Panc1 (cell line): ENCODE results near the gene IL2RA. TPM values are rescaled to one million over a fixed set of nuclear protein-coding genes. Genes with fewer than 3 reads are reported as not detected.

ENCODE experiments used
- ATAC-seq: fragments of 200-7000 bp; cut with Tn5 transposase; 2 replicates; pipeline ENCODE4 v1.9.1; 2020; ENCODE audit warnings: mild to moderate bottlenecking, moderate library complexity
- BruUV-seq: library from RNA; stranded (reverse); fragments of 400-500 nt; replicated peaks from 2 replicates; lab custom pipeline; 2021; lab: Mats Ljungman, UMichigan
- CTCF ChIA-PET: fragments of 300-600 bp; sonication (Branson Sonifier 250); formaldehyde crosslinking; loops from one replicate; lab custom pipeline; 2022; ENCODE audit warnings: antibody characterized with exemption; lab: Charles Lee
- POLR2A ChIA-PET: fragments of 300-600 bp; sonication (Branson Sonifier 250); formaldehyde crosslinking; loops from one replicate; lab custom pipeline; 2022; ENCODE audit warnings: antibody characterized with exemption; lab: Charles Lee
- DNase-seq: peaks from one replicate; pipeline ENCODE4 v3.0.0-alpha.2; 2010; ENCODE audit warnings: low read depth, low spot score
- H3K27ac ChIP-seq: 2 replicates; pipeline ENCODE4 v1.5.1; 2011; ENCODE audit warnings: mild to moderate bottlenecking, low read length, inconsistent platforms
- H3K27me3 ChIP-seq: fragments of 200-500 bp; sonication (Bioruptor generic); 2 replicates; pipeline ENCODE4 v1.6.0; 2014; ENCODE audit warnings: low read length, inconsistent platforms; ENCODE audit not compliant: control insufficient read depth, insufficient read depth
- H3K36me3 ChIP-seq: fragments of 200-500 bp; sonication (Bioruptor generic); 2 replicates; pipeline ENCODE4 v1.5.1; 2014; ENCODE audit warnings: inconsistent platforms, mild to moderate bottlenecking, low read length, moderate library complexity; ENCODE audit not compliant: control insufficient read depth, insufficient read depth
- H3K4me1 ChIP-seq: 2 replicates; pipeline ENCODE4 v1.5.1; 2011; ENCODE audit warnings: inconsistent platforms, mild to moderate bottlenecking, low read length, moderate library complexity; ENCODE audit not compliant: control insufficient read depth, insufficient read depth
- H3K4me3 ChIP-seq, 2 experiments: 2 replicates each; pipeline ENCODE4 v1.5.1; 2011 to 2012; ENCODE audit warnings: low read depth in 2 of 2, low read length in 2 of 2, mild to moderate bottlenecking in 2 of 2, inconsistent platforms in 1 of 2, moderate library complexity in 1 of 2
- H3K9me3 ChIP-seq: fragments of 200-500 bp; sonication (Bioruptor generic); 2 replicates; pipeline ENCODE4 v1.5.1; 2014; ENCODE audit warnings: low read depth, mild to moderate bottlenecking, inconsistent platforms, low read length, moderate library complexity; ENCODE audit not compliant: control insufficient read depth, insufficient read depth
- CTCF ChIP-seq: fragments of 450-650 bp; IDR thresholded peaks from 2 replicates; pipeline ENCODE4 v1.5.1; 2017; ENCODE audit warnings: mild to moderate bottlenecking
- POLR2AphosphoS5 ChIP-seq: IDR thresholded peaks from 2 replicates; pipeline ENCODE4 v1.6.1; 2012; ENCODE audit warnings: mild to moderate bottlenecking, low read depth, low read length, moderate library complexity
- SIN3A ChIP-seq: IDR thresholded peaks from 2 replicates; pipeline ENCODE4 v1.6.1; 2012; ENCODE audit warnings: low read depth, mild to moderate bottlenecking, low read length, moderate library complexity, borderline replicate concordance; ENCODE audit not compliant: insufficient read depth
- TCF7L2 ChIP-seq: IDR thresholded peaks from 2 replicates; pipeline ENCODE4 v1.6.1; 2011; ENCODE audit warnings: mild to moderate bottlenecking, low read depth, low read length, inconsistent platforms
- in situ Hi-C: cut with HindIII; loops from 2 replicates; pipeline ENCODE4 v1.10.0; 2016; ENCODE audit warnings: low sequenced_read_pairs, low pct_unique_long_range_greater_than_20kb
- intact Hi-C: fragments of 100-400 bp; cut with micrococcal nuclease; formaldehyde crosslinking; loops from one replicate; pipeline ENCODE4 v1.10.0; 2022; ENCODE audit not compliant: unreplicated experiment
- total RNA-seq: library from RNA; stranded (reverse); gene quantifications from one replicate; pipeline ENCODE4 v1.2.1, GENCODE V29; 2021; ENCODE audit not compliant: unreplicated experiment
- TF ChIP-seq, protein P1 (sequence below), 2 experiments: IDR thresholded peaks; 2 replicates each; pipeline ENCODE4 v1.6.1; 2011 to 2012; ENCODE audit warnings: low read depth in 2 of 2, control low read depth in 1 of 2, low read length in 1 of 2, mild to moderate bottlenecking in 1 of 2, moderate library complexity in 1 of 2; ENCODE audit not compliant: insufficient read depth in 1 of 2

Gene IL2RA
- total RNA-seq, 1 experiment from 2014 or later = 0.33 TPM

GRCh38 chr10:6027929-6028328 lies 34.2 kb downstream of the IL2RA start:
- no TSS peak for BruUV-seq
- intact Hi-C loops = no loop called here
- CTCF ChIA-PET = no interaction called here
- DNase-seq (no peak), ATAC-seq (no peak)
- Histone ChIP-seq H3K27ac (no peak overlapping the region), H3K4me3 (no peak overlapping the region), H3K9me3 (peaks cover 5% of the 10 kb centered on the region; the same call in 1 of the 2 replicates), H3K27me3 (no peaks in the 10 kb centered on the region), H3K4me1 (no peaks in the 10 kb centered on the region), H3K36me3 (no peaks in the 10 kb centered on the region)
- TF ChIP-seq SIN3A = no peak
- no peak for TF ChIP-seq TCF7L2
- TF ChIP-seq, protein P1, sequence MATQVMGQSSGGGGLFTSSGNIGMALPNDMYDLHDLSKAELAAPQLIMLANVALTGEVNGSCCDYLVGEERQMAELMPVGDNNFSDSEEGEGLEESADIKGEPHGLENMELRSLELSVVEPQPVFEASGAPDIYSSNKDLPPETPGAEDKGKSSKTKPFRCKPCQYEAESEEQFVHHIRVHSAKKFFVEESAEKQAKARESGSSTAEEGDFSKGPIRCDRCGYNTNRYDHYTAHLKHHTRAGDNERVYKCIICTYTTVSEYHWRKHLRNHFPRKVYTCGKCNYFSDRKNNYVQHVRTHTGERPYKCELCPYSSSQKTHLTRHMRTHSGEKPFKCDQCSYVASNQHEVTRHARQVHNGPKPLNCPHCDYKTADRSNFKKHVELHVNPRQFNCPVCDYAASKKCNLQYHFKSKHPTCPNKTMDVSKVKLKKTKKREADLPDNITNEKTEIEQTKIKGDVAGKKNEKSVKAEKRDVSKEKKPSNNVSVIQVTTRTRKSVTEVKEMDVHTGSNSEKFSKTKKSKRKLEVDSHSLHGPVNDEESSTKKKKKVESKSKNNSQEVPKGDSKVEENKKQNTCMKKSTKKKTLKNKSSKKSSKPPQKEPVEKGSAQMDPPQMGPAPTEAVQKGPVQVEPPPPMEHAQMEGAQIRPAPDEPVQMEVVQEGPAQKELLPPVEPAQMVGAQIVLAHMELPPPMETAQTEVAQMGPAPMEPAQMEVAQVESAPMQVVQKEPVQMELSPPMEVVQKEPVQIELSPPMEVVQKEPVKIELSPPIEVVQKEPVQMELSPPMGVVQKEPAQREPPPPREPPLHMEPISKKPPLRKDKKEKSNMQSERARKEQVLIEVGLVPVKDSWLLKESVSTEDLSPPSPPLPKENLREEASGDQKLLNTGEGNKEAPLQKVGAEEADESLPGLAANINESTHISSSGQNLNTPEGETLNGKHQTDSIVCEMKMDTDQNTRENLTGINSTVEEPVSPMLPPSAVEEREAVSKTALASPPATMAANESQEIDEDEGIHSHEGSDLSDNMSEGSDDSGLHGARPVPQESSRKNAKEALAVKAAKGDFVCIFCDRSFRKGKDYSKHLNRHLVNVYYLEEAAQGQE (IDR thresholded peaks at IDR 0.05; ENCODE audit: insufficient read depth in 1 of 2, low read depth in 2 of 2, low read length in 1 of 2) = no peak
- no peak for TF ChIP-seq POLR2AphosphoS5
- TF ChIP-seq CTCF = no peak
- POLR2A ChIA-PET = no interaction called here
- in situ Hi-C loops = no loop called here

- Histone ChIP-seq H3K27me3 (no peaks in the 10 kb centered on the region), H3K4me3 (no peak overlapping the region), H3K27ac (no peak overlapping the region), H3K36me3 (no peaks in the 10 kb centered on the region), H3K9me3 (peaks cover 4% of the 10 kb centered on the region; the same call in 1 of the 2 replicates), H3K4me1 (no peaks in the 10 kb centered on the region)
- DNase-seq = no peak
- intact Hi-C loops (no loop called here), in situ Hi-C loops (no loop called here)
- CTCF ChIA-PET = no interaction called here
- POLR2A ChIA-PET = no interaction called here
- BruUV-seq = no TSS peak
- TF ChIP-seq POLR2AphosphoS5 (no peak), TCF7L2 (no peak), CTCF (no peak), SIN3A (no peak)
- TF ChIP-seq, protein P1 (IDR thresholded peaks at IDR 0.05; ENCODE audit: insufficient read depth in 1 of 2, low read depth in 2 of 2, low read length in 1 of 2) = no peak
- no peak for ATAC-seq
These were observed 36.4 kb downstream of the IL2RA start for GRCh38 chr10:6025683-6026255.
